Ammon's horn (tissue), 1 donor: Measurements from ENCODE around the gene CDC45.
"Not testable (repeated sequence)": the region's sequence is repeated elsewhere in the genome, so short reads cannot be mapped to it uniquely, and the experiment has no call there.

Source experiments
- DNase-seq: peaks from one replicate; pipeline ENCODE4 v3.0.0-alpha.2; 2016; ENCODE audit warnings: low spot score

The CDC45 gene

DNA sequence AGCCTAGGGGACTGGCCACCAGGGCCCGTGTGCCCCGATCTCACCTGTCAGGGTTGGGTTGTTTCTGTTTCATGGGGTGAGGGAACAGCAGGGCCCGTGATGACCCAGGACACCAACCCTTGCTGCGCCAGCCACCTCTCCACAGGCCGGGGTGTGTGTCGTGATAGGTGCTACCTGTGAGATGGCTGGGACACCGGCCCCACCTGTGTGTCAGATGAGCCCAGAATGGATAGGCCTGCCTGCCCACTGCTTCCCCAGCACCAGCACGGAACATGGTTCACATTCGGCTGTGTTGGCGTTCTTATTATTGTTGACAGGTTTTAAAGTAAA, 37.4 kb downstream of the CDC45 start:
- DNase-seq, result no peak

DNA sequence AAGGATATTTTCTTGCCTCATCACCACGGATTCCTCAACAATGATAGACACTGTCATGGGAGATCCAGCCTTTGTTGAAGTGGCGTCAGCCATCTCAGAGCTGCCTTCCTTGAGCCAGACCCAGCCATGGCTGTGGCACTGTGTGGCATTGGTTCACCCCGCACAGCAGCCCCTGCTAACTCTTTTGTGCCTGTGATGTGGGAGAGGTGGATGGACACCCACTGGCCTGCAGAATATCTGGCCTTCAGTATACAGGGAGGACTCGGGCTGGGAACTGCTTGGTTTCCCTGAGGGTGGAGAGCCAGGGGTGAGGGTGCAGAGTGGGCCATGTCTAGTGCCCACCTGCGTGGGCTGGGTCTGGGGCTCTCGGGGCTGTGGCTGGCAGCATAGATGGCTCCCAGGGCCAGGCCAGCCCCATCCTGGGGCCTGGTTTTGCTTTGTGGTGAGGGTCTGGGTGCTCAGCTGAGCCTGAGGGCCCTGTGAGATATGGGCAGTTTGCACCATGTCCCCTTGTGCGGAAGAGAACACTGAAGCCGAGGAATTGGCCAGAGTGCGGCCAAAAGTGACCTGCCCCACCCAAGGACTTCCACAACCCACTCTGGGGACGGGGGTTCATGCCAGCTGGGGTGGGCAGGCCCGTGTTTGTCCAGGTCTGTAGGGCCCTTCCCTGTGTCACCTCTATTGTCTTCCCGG, 38.3 kb downstream of the CDC45 start:
- no peak for DNase-seq

DNA sequence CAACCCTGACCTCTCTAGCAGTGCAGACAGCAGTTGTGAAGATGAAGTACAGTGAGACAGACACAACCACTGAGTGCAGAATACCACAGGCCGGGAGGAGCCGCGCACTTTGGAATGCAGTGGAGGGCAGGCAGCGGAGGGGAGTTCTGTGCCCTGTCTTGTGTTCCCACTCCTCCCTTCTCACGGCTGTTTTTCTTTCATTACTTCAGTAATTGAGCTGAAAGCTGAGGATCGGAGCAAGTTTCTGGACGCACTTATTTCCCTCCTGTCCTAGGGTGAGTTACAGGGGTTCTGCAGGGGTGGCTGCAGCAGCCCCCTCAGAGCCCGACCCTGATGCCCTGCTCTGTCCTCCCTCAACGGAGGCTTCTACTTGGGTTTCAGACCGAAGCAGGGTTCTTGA, 38.9 kb downstream of the CDC45 start:
- DNase-seq, result no peak

DNA sequence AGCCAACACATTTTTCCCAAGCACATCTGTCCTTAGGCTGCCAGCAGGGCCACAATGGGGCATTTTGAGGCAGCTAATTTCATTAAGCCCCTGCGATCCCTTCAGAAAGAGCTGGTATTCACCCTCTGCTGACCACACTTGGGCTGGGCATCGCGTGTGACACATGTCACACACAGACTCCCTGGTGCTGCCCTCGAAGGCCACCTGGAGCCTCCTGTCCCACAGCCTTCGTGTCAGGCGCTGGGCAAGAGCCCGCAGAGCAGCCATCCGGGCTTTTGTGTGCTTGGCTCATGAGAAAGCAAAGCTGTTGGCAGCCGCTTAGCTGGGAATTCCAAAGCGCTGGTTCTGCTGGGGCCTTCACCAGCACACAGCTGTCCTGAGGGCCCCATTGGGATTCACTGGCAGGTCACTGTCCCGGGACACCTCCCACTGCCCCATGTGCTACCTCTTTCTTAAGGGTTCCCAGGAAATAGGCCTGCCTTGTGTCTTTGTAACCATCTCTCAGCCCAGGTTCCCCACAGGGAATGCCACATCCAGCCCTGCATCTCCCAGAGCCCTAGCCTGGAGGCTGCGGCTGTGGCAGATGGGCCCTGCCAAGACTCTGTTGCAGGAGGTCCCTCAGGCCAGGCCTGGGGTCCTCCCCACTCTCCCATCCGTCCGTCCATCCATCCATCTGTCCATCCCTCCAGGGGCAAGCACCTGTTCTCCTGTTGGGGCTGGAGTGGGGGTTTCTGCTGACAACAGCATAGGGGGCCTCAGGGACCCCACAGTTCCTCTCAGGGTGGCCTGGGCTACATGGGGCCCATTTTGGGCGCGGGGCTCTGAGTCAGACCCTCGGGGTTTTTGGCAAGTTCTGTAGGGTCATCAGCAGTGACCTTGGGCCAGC, 39.6 kb downstream of the CDC45 start:
- DNase-seq, result no peak

DNA sequence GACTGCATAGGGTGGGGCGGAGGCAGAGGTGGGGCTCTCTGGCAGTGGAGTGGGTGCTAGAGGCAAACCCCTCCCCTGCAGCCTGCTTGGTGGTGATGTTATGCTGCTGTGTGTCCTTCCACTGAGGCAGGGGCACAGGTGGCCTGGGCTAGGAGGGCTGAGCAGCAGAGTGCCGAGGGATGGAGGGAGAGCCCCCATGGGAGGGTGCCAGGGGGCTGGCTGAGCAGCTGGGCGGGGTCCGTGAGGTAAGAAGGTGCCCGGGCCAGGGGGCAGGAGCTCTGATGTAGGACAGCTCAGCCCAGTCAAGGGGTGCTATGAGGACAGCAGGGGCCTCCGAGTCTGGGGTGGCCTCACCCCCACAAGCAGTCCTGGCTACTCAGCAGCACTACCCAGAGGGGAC, 40.3 kb downstream of the CDC45 start:
- no peak for DNase-seq

DNA sequence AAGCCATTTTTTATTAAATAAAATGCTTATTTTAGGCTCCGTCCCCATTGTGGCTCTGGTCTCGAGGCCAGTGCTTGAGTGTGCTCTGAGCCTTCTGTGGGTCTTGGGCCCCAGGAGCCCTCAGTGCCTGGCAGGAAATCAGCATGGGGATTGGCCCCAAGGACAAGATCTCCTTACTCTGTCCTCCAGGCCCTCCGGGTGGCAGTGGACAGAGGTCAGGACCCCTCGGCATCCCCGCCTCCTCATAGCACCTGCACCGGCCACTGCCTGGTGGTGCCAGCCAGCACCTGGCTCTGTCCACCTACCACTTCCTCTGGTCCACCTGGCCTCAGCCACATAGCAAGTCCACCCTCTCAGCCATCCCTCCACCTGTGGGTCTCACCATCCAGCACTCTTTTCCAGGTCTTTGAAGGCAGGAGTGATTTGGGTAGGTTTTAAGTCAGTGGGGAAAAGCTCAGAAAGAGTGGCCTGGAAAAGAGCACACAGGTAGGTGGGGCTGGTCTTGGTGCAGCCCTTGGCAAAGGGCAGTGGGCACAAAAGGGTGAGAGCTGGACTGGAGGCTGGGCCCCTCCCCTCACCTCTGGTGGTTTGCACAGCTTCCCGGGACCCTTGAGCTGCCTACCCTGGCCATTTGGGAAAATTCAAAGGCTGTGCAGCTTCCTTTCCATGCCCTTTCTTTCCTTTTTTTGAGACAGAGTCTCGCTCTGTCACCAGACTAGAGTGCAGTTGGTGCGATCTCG, 41.0 kb downstream of the CDC45 start:
- no peak for DNase-seq

DNA sequence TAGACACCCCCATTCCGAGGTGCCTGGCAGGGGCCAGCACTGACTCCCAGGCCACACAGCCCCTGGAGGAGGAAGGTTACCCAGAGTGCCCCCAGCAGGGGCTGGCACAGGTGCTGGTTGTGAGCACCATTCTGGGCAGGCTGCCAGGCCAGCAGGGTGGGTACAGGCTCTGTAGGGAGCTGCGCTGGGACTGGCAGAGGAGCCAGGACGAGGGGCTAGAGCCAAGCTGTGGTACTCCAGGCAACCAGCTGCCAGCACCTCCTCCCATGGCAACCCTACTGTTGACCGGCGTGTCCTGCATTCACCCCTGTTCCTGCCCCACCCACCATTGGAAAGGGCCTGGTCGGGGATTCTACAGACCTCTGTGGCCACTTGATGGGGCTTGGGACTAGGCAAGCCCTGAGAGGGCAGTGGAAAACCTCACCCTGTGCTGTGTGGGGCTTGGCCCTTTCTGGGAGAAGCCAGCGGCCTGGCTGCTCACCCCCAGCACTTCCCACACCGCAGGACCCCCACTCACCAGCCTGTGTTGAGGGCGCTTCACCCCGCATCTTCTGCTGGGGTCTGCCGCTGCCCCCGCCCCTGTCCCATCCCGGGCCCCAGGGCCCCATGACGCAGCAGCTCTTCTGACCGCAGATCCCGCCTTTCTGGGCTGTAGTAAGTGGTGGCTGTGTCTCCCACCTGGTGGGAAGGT, 42.6 kb downstream of the CDC45 start:
- DNase-seq, result peak; percentile 76

DNA sequence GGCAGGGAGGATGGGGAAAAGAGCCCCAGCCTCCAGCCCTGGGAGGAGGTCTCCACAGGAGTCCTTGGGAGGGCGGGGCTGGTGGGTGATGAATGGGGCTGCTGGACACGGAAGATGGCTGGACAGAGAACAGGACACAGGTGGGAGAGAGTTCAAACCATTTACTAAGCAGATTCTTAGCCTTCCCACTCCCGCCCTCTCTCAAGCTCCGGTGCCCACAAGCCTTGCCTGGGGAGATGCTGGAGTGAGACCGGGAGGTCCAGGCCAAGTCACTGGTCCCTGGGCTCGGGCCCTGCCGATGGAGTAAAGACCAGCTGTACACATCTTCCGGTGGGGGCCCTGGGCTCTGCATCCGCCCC, 43.1 kb downstream of the CDC45 start:
- no peak for DNase-seq

DNA sequence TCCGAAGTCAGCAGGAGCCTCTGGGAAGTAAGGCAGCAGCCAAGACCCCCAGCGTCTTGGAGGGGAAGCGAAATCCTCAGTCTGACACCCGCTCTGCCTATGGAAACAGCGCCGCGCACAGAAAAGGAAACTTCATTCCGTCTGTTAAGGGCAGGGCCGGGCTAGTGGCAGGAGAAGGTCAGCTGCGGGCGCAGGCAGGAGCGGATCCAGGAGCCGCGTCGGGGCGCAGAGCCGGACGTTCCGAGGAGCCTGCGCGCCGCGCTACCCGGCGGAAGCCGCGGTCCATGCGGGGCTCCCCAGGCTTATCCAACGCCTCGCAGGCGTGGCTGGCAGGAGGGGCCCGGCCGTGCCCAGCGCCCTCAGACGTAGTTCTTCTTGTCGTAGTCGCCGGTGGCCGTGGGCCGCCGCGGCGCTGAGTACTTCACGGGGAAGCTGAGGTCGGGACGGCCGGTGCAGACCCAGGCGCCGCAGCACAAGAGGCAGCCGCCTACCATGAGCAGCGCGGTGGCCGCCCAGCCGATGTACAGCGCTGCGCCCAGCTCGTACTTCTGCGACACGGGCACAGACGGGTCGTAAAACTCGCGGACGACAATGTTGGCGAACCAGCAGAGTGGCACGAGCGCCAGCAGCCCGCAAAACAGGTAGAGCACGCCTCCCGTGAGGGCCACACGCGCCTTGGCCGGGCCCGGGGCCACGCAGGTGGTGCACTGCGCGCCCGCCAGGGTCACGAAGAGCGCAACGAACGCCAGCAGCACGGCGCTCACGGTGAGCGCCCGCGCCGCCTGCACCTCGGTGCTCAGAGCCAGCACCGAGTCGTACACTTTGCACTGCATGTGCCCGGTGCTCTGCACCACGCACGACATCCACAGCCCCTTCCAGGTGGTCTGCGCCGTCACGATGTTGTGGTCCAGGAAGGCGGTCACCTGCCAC, 43.8 kb downstream of the CDC45 start:
- no peak for DNase-seq

DNA sequence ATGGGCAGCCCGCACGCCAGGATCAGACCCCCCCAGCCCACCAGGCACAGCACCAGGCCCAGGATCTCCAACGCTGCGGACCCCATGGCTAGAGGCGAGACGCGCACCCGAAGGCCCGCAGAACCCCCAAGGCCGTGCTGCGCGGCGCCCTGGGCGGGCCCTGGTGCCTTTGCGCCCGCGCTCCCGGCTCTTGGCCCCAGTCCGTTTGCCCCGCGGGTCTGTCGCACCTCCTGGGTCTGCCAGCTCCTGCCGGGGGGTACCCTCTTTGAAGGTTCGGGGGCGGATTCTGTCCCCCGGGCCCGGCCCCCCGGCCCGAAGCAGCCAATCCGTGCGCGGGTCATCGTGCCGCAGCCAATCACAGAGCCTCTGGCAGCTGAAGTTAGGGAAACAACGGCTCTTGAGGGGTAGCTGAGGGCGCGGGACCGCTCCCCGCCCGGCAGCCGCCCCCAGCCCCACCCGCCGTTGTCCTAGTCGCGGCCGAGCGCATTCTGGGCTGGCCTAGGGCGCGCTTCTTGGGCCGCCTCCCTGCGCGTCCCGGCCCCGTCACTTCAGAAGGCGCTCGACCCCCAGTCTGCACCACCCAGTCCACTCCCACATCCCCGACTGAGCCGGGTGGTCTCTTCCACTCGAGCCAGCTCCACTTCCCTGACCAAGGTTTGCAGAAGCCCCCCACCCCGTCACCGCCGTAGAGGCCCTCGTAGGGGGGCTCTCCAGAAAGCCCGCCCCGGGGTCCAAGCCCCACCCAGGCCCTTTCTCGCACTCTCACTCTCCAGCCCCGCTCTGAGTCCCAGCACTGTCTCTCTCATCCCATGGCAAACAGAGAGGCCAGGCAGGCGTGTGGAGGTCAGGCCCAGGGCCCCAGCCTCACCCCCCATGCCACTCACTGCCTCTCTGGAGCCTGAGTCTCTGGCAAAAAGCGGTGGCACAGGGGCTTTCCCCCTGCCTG, 44.7 kb downstream of the CDC45 start, which contains the start of gene CLDN5:
Gene CLDN5, minus strand, starts transcription at position 241 of the 946 bp plus-strand sequence. Its CDS starts 155 bp downstream, at position 86.
- no peak for DNase-seq

DNA sequence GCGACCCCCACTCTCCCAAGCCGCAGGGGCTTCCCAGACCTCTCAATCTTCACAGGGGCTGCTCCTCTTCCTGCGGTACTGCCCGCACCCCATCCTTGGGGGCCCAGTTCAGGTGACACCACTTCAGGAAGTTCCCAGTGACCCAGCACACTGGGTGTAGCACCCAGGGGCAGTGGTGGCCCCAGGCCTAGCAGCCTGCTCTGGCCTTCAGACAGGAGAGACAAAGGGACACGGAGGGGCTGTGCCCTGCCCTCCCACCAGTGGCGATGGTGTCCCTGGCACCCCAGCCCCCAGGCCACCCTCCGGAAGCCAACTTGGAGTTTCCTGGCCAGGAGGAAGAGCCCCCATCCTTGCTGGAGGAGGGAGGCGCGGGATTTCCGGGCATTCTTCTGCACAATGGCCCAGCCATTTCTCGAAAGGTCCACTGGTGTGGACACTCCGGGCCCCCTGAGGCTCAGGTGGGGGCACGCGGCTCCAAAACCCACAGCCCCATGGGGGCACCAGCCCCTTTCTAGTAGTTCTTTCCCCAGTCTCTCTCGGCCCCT, 45.5 kb downstream of the CDC45 start:
- no peak for DNase-seq

DNA sequence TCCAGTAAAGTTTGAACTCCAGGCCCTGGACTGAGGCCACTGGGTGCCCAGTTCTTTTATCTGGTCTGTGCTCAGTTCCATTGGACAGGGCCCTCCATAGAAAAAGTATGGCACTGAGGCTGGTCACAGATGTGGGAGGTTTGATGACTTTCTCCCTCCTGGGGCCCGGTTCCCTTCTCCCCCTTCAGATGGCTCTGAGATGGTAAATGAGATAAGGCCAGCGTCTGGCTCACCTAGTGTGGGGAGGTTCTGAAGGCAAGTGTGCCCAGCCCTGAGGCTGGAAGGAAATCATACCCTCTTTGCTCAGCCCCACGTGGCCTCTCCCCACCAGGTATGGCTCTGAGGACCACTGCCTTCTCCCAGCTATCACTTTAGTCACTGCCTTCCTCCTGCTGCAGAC, 45.9 kb downstream of the CDC45 start:
- no peak for DNase-seq

DNA sequence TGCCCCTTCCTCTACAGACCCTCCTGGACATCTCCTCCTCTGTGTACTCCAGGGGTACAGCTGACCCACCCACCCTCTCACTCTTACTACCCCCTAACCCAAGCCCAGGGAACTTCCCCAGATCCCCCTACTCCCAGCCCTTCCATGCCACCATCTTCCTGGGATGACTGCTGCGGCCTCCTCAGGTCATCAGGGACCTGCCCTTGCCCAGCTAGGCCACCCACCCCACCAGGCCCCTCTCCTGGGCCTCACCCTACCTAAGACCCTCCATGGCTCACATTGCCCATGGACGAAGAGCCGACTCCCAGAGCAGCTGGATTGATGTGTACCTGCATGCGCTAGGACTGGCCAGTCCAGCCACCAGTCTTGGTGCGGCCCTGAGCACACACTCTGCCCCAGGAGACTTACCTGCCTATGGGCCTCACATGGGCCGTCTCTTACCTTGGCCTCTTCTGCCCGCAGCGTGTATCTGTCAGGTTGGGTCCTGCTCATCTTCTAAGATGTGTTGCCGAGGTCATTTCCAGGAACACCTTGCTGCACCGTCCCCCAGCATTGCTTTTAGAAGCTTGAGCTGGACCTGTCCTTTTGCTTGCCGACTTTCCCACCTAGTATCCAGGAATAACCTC, 46.5 kb downstream of the CDC45 start:
- no peak for DNase-seq

DNA sequence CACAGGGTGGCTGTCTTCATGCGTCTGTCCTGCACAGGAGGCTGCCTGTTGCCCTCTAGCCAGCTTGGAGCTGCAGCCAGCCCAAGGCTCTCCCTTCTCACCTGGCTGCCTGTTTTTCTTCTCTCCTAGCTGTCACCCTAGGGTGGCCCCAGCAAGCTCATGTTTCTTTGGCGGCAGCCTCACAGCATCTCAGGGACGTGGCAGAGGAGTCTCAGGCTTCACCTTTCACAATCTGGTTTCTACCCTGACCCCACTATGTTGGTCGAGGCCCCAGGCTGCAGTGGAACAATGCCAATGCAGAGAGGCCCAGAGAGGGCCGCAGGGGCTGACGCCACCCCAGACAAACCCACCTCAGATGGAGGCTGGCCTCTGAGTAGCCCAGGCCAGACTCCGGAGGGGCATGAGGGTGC, 47.0 kb downstream of the CDC45 start:
- DNase-seq, result no peak

DNA sequence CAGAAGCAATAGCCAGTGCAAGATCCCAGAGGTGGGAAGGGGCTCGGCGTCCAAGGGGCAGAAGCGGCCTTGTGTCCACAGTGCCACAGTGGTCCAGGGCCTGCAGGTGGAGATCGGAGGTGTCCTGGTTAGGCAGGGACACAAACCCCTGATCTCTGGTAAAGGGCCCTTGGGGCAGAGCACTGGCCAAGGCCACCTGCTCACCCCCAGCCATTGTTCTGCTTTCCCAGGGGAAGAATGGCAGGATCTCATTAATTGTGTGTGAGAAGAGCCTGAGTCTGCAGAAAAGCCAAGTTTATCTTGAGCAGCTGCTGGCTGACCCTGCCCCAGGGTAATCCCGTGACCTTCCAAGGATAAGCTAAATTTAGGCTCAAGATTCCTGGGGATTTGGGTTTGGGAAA, 47.6 kb downstream of the CDC45 start:
- DNase-seq, result no peak

DNA sequence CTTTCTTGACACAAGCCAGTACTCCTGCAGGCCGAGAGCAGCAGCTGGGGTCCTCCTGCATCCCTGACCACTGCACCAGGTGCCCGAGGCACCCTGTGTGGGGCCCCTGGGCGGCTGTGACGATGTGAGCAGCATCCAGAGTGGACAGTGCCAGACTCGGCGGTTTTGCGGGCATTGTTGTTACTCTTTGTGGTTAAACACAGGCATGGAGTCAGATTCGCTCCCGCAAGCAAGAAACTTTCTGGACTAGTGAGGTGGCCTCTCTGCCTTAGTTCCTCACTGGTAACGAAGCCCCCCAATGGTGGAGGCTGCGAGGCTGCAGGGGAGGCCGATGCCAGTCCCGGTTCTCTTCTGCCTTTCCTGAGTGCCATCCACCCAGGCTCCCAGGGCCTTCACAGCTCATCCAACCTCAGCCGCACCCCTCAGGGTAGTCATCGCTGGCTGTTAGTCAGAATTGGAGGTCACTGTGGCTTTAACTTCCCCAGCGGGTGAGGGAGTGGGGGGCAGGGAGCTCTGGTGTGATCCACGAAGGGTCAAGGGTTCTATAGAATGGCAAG, 48.2 kb downstream of the CDC45 start:
- no peak for DNase-seq

DNA sequence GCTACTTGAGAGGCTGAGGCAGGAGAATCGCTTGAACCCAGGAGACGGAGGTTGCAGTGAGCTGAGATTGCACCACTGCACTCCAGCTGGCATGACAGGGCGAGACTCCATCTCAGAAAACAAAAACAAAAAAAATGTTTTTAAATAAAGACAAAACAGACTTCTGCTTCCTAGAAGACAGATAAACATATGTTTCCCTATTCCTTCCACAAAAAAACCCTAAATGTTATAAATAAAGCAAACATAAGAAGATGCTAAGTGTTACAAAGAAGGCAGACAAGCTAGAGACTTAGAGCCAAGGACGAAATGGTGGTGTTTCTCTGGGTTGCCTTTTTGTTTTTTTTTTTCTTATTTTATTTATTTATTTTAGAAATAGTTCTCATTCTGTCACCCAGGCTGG, 50.1 kb downstream of the CDC45 start:
- no peak for DNase-seq

DNA sequence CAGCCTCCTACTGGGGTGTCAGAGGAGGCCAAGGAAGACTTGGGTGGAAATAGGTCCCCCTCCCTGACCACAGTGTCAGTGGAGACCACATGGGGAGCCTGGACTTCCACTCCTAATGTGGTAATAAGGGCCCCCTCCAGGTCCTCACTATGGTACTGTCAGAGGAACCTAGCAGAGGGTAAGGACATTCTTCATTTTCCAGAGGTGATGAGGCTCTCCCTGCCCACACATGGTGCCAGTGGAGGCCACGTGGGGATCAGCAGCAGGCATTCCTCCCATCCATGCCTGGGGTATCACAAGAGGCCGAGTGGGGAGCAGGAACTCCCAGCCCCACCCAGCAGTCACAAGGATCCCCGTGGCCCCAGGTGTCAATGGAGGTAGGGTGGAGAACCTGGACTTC, 51.0 kb downstream of the CDC45 start:
- no peak for DNase-seq

DNA sequence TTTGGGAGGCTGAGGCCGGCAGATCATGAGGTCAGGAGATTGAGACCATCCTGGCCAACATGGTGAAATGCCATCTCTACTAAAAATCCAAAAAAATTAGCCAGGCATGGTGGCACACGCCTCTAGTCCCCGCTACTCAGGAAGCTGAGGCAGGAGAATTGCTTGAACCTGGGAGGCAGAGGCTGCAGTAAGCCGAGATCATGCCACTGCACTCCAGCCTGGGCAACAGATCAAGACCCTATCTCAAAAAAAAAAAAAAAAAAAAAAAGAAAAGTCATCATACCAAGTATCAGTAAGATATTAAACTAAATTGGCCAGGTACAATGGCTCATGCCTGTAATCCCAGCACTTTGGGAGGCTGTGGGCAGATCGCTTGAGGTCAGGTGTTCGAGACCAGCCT, 51.6 kb downstream of the CDC45 start:
- not testable (repeated sequence) for DNase-seq
